ENCODE data around the gene CIART.
A peak's percentile ranks its signal among the peaks of the same experiment; 100 is the strongest.
"Not testable (repeated sequence)": the region's sequence is repeated elsewhere in the genome, so short reads cannot be mapped to it uniquely, and the experiment has no call there.

Gene CIART

GRCh38 chr1:150281758-150282557 is at the start of gene CIART:
TSS of gene CIART (plus strand) at chr1:150282554. CDS start at chr1:150283268, 714 bp downstream.
- peak; percentile 98 for DNase-seq (ENCODE audit: low spot score)

GRCh38 chr1:150232921-150233320 is 49.4 kb upstream of the CIART start:
- not testable (repeated sequence) for DNase-seq (ENCODE audit: low spot score)

GRCh38 chr1:150233359-150234308 is 48.7 kb upstream of the CIART start:
- peak; percentile 30 for DNase-seq (ENCODE audit: low spot score)

GRCh38 chr1:150234309-150234565 is 48.1 kb upstream of the CIART start:
- no peak for DNase-seq (ENCODE audit: low spot score)

GRCh38 chr1:150234566-150235293 is 47.6 kb upstream of the CIART start:
- DNase-seq (ENCODE audit: low spot score): peak; percentile 83

- peak; percentile 49 for DNase-seq (ENCODE audit: low spot score)
These were observed 47.0 kb upstream of the CIART start for GRCh38 chr1:150235294-150235851.

- DNase-seq (ENCODE audit: low spot score): peak; percentile 98
These were observed 46.3 kb upstream of the CIART start, which contains the start of gene ANP32E for GRCh38 chr1:150235852-150236613. TSS of gene ANP32E (minus strand) at chr1:150236112. CDS start at chr1:150235786, 326 bp downstream.

GRCh38 chr1:150236614-150237100 is 45.7 kb upstream of the CIART start:
- no peak for DNase-seq (ENCODE audit: low spot score)

- DNase-seq (ENCODE audit: low spot score): not testable (repeated sequence)
These were observed 45.2 kb upstream of the CIART start for GRCh38 chr1:150237176-150237575.

- DNase-seq (ENCODE audit: low spot score): no peak
These were observed 44.6 kb upstream of the CIART start for GRCh38 chr1:150237746-150238145.

GRCh38 chr1:150243003-150243402 is 39.4 kb upstream of the CIART start:
- DNase-seq (ENCODE audit: low spot score): no peak

GRCh38 chr1:150249936-150250335 is 32.4 kb upstream of the CIART start:
- no peak for DNase-seq (ENCODE audit: low spot score)

GRCh38 chr1:150256198-150256553 is 26.2 kb upstream of the CIART start:
- no peak for DNase-seq (ENCODE audit: low spot score)

- peak; percentile 42 for DNase-seq (ENCODE audit: low spot score)
These were observed 25.6 kb upstream of the CIART start for GRCh38 chr1:150256554-150257341.

- DNase-seq (ENCODE audit: low spot score): no peak
These were observed 24.4 kb upstream of the CIART start, which contains the start of gene CA14 for GRCh38 chr1:150257624-150258585. TSS of gene CA14 (plus strand) at chr1:150257774. CDS start at chr1:150258129, 355 bp downstream.

GRCh38 chr1:150259217-150259616 is 23.1 kb upstream of the CIART start:
- no peak for DNase-seq (ENCODE audit: low spot score)

GRCh38 chr1:150259758-150260669 is 22.3 kb upstream of the CIART start:
- DNase-seq (ENCODE audit: low spot score): no peak

GRCh38 chr1:150261367-150261766 is 21.0 kb upstream of the CIART start:
- DNase-seq (ENCODE audit: low spot score): no peak

All from GM03348 (cell line).